ENCODE measurements around the gene LTBP3. TPM values are rescaled to one million over a fixed set of nuclear protein-coding genes. Genes with fewer than 3 reads are reported as not detected.

Gene LTBP3
- total and polyA plus RNA-seq, 10 donors = 20.6 to 137 (median 87.5) TPM

GRCh38 chr11:65553301-65554001, 4.7 kb downstream of the LTBP3 start:
- peak; percentile 88 for DNase-seq
- peak overlapping the region in 3 of 8 donors; percentile 10 to 49 (median 13) for H3K4me3 ChIP-seq
- no peaks in the 10 kb centered on the region for H3K36me3 ChIP-seq
- intact Hi-C loops (cut with DNase I; ENCODE audit: low total_unique reads) = no loop called here
- TF ChIP-seq CTCF (IDR thresholded peaks at IDR 0.05 in 8 of 11, conservative IDR thresholded peaks at IDR 0.05 in 3 of 11) (no peak), POLR2A (IDR thresholded peaks at IDR 0.05) (no peak), POLR2AphosphoS5 (IDR thresholded peaks at IDR 0.05) (no peak)
- WGBS, 5 donors = 42 to 67% (median 56%) methylated on average over 20 to 37 of the region's 37 CpGs
- H3K9me3 ChIP-seq = no peaks in the 10 kb centered on the region
- peaks cover 53 to 86% (median 74%) of the 10 kb centered on the region in 6 donors for H3K4me1 ChIP-seq
- H3K27ac ChIP-seq = peak overlapping the region; percentile 13 to 91 (median 32)
- H3K27me3 ChIP-seq (replicated peaks in 1 of 7) = peaks cover 0 to 11% (median 0%) of the 10 kb centered on the region in 7 donors

- Histone ChIP-seq H3K4me3 (peak overlapping the region in 1 of 8 donors; percentile 9), H3K27ac (peak overlapping the region in 3 of 8 donors; percentile 87 to 91 (median 88)), H3K4me1 (peaks cover 54 to 88% (median 79%) of the 10 kb centered on the region in 6 donors), H3K27me3 (replicated peaks in 1 of 7) (peaks cover 0 to 2% (median 0%) of the 10 kb centered on the region in 7 donors), H3K9me3 (no peaks in the 10 kb centered on the region), H3K36me3 (peaks cover 0 to 4% (median 0%) of the 10 kb centered on the region in 6 donors)
- TF ChIP-seq CTCF (IDR thresholded peaks at IDR 0.05 in 8 of 11, conservative IDR thresholded peaks at IDR 0.05 in 3 of 11) = peak in 4 of 11 experiments; percentile 9 to 25 (median 21)
- no peak for TF ChIP-seq POLR2A (IDR thresholded peaks at IDR 0.05)
- DNase-seq = no peak
- intact Hi-C loops (cut with DNase I; ENCODE audit: low total_unique reads) = no loop called here
- 74 to 84% (median 79%) methylated on average over 9 of the region's 9 CpGs for WGBS, 5 donors
These were observed 5.7 kb downstream of the LTBP3 start for GRCh38 chr11:65552388-65552951.

GRCh38 chr11:65551572-65552387, 6.4 kb downstream of the LTBP3 start:
- DNase-seq = peak; percentile 94
- no peaks in the 10 kb centered on the region for H3K27me3 ChIP-seq (replicated peaks in 1 of 7)
- TF ChIP-seq POLR2AphosphoS5 (IDR thresholded peaks at IDR 0.05) (peak; percentile 76 to 83 (median 77)), CTCF (IDR thresholded peaks at IDR 0.05 in 8 of 11, conservative IDR thresholded peaks at IDR 0.05 in 3 of 11) (peak; percentile 24 to 88 (median 65)), POLR2A (IDR thresholded peaks at IDR 0.05) (no peak)
- H3K36me3 ChIP-seq = peaks cover 0 to 7% (median 0%) of the 10 kb centered on the region in 6 donors
- 42 to 58% (median 48%) methylated on average over 10 to 17 of the region's 17 CpGs for WGBS, 5 donors
- no peaks in the 10 kb centered on the region for H3K9me3 ChIP-seq
- peak overlapping the region in 4 of 8 donors; percentile 27 to 91 (median 70) for H3K27ac ChIP-seq
- intact Hi-C loops (cut with DNase I; ENCODE audit: low total_unique reads) = no loop called here
- peak overlapping the region in 1 of 8 donors; percentile 9 for H3K4me3 ChIP-seq
- H3K4me1 ChIP-seq = peaks cover 57 to 88% (median 79%) of the 10 kb centered on the region in 6 donors

All from spleen (tissue), 11 donors.